Tibial nerve (tissue), 4 donors: Measurements from ENCODE around the gene FAM50A.

Experiments
- EP300 ChIP-seq, 2 donors: sonication (generic); formaldehyde crosslinking; IDR thresholded peaks; one replicate each; pipeline ENCODE4 v1.6.1; 2017; ENCODE audit warnings: antibody characterized with exemption in 2 of 2, mild to moderate bottlenecking in 1 of 2
- POLR2A ChIP-seq, 2 donors: fragments of 450-650 bp; IDR thresholded peaks; one replicate each; pipeline ENCODE4 v1.6.1; 2017; ENCODE audit warnings: antibody characterized with exemption in 2 of 2, mild to moderate bottlenecking in 2 of 2, moderate library complexity in 2 of 2
- TF ChIP-seq, protein P1 (sequence below), 5 experiments: fragments of 200-600 bp in 3 of 5; fragments of 450-650 bp in 2 of 5; sonication (generic) in 3 of 5; IDR thresholded peaks; one replicate each; pipeline ENCODE4 v1.5.1; 2016 to 2019; ENCODE audit warnings: antibody characterized with exemption in 5 of 5, mild to moderate bottlenecking in 3 of 5, moderate library complexity in 2 of 5

DNA sequence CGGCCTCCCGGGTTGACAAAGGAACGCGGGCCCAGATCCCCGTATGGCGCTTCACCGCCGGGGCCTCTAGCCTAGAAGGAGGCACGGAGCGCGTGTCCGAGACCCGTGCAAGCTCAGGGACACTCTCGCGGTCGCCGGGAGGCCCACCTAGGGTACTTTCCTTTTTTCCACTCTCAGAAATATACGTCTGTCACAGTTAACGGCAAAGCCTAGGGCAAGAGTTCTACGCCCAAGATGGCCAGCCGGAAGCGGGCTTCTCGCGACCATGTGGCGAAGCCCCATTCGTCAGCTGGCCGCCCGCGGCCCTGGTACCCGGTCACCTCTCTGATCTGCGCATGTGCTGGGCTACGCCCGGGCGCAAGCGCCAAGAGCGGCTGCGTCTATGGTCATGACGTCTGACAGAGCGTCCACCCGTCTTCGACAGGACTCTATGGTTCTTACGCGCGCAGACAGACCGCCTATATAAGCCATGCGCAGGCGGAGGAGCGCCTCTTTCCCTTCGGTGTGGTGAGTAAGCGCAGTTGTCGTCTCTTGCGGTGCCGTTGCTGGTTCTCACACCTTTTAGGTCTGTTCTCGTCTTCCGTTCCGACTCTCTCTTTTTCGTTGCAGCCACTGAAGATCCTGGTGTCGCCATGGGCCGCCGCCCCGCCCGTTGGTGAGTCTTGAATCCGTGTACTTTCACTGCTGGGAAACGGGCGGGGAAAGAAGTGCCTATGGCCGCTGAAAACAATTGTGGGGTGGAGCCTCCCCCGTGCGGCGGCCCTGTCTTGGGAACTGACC, 45.9 kb upstream of the FAM50A start, which contains the start of gene RPL10:
- TF ChIP-seq, protein P1, sequence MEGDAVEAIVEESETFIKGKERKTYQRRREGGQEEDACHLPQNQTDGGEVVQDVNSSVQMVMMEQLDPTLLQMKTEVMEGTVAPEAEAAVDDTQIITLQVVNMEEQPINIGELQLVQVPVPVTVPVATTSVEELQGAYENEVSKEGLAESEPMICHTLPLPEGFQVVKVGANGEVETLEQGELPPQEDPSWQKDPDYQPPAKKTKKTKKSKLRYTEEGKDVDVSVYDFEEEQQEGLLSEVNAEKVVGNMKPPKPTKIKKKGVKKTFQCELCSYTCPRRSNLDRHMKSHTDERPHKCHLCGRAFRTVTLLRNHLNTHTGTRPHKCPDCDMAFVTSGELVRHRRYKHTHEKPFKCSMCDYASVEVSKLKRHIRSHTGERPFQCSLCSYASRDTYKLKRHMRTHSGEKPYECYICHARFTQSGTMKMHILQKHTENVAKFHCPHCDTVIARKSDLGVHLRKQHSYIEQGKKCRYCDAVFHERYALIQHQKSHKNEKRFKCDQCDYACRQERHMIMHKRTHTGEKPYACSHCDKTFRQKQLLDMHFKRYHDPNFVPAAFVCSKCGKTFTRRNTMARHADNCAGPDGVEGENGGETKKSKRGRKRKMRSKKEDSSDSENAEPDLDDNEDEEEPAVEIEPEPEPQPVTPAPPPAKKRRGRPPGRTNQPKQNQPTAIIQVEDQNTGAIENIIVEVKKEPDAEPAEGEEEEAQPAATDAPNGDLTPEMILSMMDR (IDR thresholded peaks at IDR 0.05), result peak in 1 of 5 experiments; percentile 8
- TF ChIP-seq POLR2A (IDR thresholded peaks at IDR 0.05), result peak; percentile 57 to 87
- TF ChIP-seq EP300 (IDR thresholded peaks at IDR 0.05), result peak; percentile 87 to 99
